ENCODE measurements around the gene ORC4.

Gene ORC4

DNA sequence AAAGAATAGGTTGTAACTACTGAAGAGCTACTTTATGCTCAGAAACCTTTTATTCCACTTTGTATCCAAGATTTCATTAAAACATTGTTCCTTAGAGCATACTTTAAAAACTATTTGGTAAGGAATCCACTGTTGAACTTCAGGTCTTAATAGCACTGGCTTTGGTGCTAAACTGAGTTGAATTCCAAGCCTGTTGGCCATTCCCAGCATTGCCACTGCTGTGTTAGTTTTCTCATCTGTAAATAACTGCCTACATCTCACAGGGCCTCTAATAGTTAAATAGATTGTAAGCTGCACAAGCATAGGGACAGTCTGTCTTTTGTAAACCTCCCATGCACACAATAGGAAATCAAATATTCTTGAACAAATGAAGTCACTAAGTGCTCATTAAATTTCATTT lies 86.6 kb downstream of the ORC4 start:
- Histone ChIP-seq H3K9ac (ENCODE audit: low read length) (no peak overlapping the region), H2BK15ac (ENCODE audit: low read depth, poor library complexity, severe bottlenecking) (no peak overlapping the region), H2AK5ac (ENCODE audit: low read length, severe bottlenecking) (no peak overlapping the region), H2BK120ac (ENCODE audit: low read depth, low read length) (no peak overlapping the region), H3K4me2 (ENCODE audit: low read length, poor library complexity, severe bottlenecking) (no peak overlapping the region), H3K27me3 (ENCODE audit: control insufficient read depth in 1 of 2, insufficient read depth in 1 of 2, low read length in 2 of 2) (no peaks in the 10 kb centered on the region), H3K4me3 (ENCODE audit: insufficient read depth in 1 of 2, low read depth in 1 of 2, low read length in 2 of 2) (no peak overlapping the region), H4K91ac (ENCODE audit: low read length) (no peak overlapping the region), H3K36me3 (ENCODE audit: control insufficient read depth in 1 of 2, insufficient read depth in 2 of 2, low read depth in 1 of 2, low read length in 2 of 2) (peaks cover 3 to 62% of the 10 kb centered on the region in 2 experiments), H2BK5ac (ENCODE audit: low read depth, low read length, poor library complexity, severe bottlenecking) (no peak overlapping the region), H3K9me3 (ENCODE audit: control insufficient read depth, low read length) (no peaks in the 10 kb centered on the region), H3K27ac (ENCODE audit: low read length, poor library complexity, severe bottlenecking) (no peak overlapping the region), H3K23ac (ENCODE audit: low read length in 2 of 2) (no peak overlapping the region), H2AFZ (ENCODE audit: low read depth, low read length) (no peak overlapping the region), H2BK12ac (ENCODE audit: low read length in 2 of 2) (no peak overlapping the region), H3K14ac (ENCODE audit: low read length in 2 of 2) (no peak overlapping the region), H3K18ac (ENCODE audit: low read depth in 1 of 2, low read length in 2 of 2) (no peak overlapping the region), H4K8ac (ENCODE audit: low read length) (no peak overlapping the region), H3K4ac (ENCODE audit: low read depth in 1 of 2, low read length in 2 of 2) (no peak overlapping the region), H3K79me1 (replicated peaks; ENCODE audit: low read length, poor library complexity, severe bottlenecking) (no peaks in the 10 kb centered on the region), H3K4me1 (ENCODE audit: control insufficient read depth, insufficient read depth, low read depth, low read length) (no peaks in the 10 kb centered on the region)
- DNase-seq = no peak

DNA sequence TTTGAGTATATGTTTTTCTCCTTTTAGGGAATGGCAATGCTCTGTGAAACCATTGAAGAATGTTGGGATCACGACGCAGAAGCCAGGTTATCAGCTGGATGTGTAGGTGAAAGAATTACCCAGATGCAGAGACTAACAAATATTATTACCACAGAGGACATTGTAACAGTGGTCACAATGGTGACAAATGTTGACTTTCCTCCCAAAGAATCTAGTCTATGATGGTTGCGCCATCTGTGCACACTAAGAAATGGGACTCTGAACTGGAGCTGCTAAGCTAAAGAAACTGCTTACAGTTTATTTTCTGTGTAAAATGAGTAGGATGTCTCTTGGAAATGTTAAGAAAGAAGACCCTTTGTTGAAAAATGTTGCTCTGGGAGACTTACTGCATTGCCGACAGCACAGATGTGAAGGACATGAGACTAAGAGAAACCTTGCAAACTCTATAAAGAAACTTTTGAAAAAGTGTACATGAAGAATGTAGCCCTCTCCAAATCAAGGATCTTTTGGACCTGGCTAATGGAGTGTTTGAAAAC lies 93.4 kb downstream of the ORC4 start:
- no peak overlapping the region for H4K8ac ChIP-seq (ENCODE audit: low read length)
- no peak overlapping the region for H2AK5ac ChIP-seq (ENCODE audit: low read length, severe bottlenecking)
- no peak overlapping the region for H3K18ac ChIP-seq (ENCODE audit: low read depth in 1 of 2, low read length in 2 of 2)
- H2BK120ac ChIP-seq (ENCODE audit: low read depth, low read length) = no peak overlapping the region
- no peak overlapping the region for H3K27ac ChIP-seq (ENCODE audit: low read length, poor library complexity, severe bottlenecking)
- H3K79me1 ChIP-seq (replicated peaks; ENCODE audit: low read length, poor library complexity, severe bottlenecking) = no peaks in the 10 kb centered on the region
- no peak overlapping the region for H4K91ac ChIP-seq (ENCODE audit: low read length)
- peaks cover 0 to 68% of the 10 kb centered on the region in 2 experiments for H3K36me3 ChIP-seq (ENCODE audit: control insufficient read depth in 1 of 2, insufficient read depth in 2 of 2, low read depth in 1 of 2, low read length in 2 of 2)
- no peak overlapping the region for H3K23ac ChIP-seq (ENCODE audit: low read length in 2 of 2)
- no peaks in the 10 kb centered on the region for H3K27me3 ChIP-seq (ENCODE audit: control insufficient read depth in 1 of 2, insufficient read depth in 1 of 2, low read length in 2 of 2)
- no peak overlapping the region for H2BK5ac ChIP-seq (ENCODE audit: low read depth, low read length, poor library complexity, severe bottlenecking)
- no peak overlapping the region for H3K4ac ChIP-seq (ENCODE audit: low read depth in 1 of 2, low read length in 2 of 2)
- no peak overlapping the region for H3K4me2 ChIP-seq (ENCODE audit: low read length, poor library complexity, severe bottlenecking)
- H3K9me3 ChIP-seq (ENCODE audit: control insufficient read depth, low read length) = no peaks in the 10 kb centered on the region
- no peak overlapping the region for H3K14ac ChIP-seq (ENCODE audit: low read length in 2 of 2)
- H3K9ac ChIP-seq (ENCODE audit: low read length) = no peak overlapping the region
- no peak for DNase-seq
- no peak overlapping the region for H3K4me3 ChIP-seq (ENCODE audit: insufficient read depth in 1 of 2, low read depth in 1 of 2, low read length in 2 of 2)
- no peak overlapping the region for H2BK15ac ChIP-seq (ENCODE audit: low read depth, poor library complexity, severe bottlenecking)
- H3K4me1 ChIP-seq (ENCODE audit: control insufficient read depth, insufficient read depth, low read depth, low read length) = no peaks in the 10 kb centered on the region
- WGBS = 93% methylated on average over 2 of the region's 4 CpGs
- no peak overlapping the region for H2AFZ ChIP-seq (ENCODE audit: low read depth, low read length)
- no peak overlapping the region for H2BK12ac ChIP-seq (ENCODE audit: low read length in 2 of 2)

DNA sequence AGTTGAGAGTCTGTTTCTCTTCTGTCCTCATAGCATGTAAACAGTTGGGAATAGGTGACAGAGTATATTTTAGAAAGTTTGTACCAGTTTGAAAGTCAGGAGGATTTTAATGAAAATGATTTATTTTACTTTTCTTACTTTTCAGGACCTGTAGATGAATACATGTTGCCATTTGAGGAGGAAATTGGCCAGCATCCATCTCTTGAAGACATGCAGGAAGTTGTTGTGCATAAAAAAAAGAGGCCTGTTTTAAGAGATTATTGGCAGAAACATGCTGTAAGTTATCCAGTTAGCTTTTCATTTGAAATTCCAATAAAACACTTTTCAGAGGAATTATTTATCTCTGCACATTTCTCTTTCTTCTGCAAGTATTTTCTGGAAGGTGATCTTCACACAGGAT lies 94.7 kb downstream of the ORC4 start:
- no peak overlapping the region for H2BK120ac ChIP-seq (ENCODE audit: low read depth, low read length)
- DNase-seq = no peak
- no peaks in the 10 kb centered on the region for H3K9me3 ChIP-seq (ENCODE audit: control insufficient read depth, low read length)
- H3K27me3 ChIP-seq (ENCODE audit: control insufficient read depth in 1 of 2, insufficient read depth in 1 of 2, low read length in 2 of 2) = no peaks in the 10 kb centered on the region
- no peak overlapping the region for H3K14ac ChIP-seq (ENCODE audit: low read length in 2 of 2)
- H2BK15ac ChIP-seq (ENCODE audit: low read depth, poor library complexity, severe bottlenecking) = no peak overlapping the region
- no peak overlapping the region for H3K18ac ChIP-seq (ENCODE audit: low read depth in 1 of 2, low read length in 2 of 2)
- no peak overlapping the region for H3K27ac ChIP-seq (ENCODE audit: low read length, poor library complexity, severe bottlenecking)
- H2BK5ac ChIP-seq (ENCODE audit: low read depth, low read length, poor library complexity, severe bottlenecking) = no peak overlapping the region
- peaks cover 3 to 80% of the 10 kb centered on the region in 2 experiments for H3K36me3 ChIP-seq (ENCODE audit: control insufficient read depth in 1 of 2, insufficient read depth in 2 of 2, low read depth in 1 of 2, low read length in 2 of 2)
- H3K4me2 ChIP-seq (ENCODE audit: low read length, poor library complexity, severe bottlenecking) = no peak overlapping the region
- H3K4ac ChIP-seq (ENCODE audit: low read depth in 1 of 2, low read length in 2 of 2) = no peak overlapping the region
- no peak overlapping the region for H3K4me3 ChIP-seq (ENCODE audit: insufficient read depth in 1 of 2, low read depth in 1 of 2, low read length in 2 of 2)
- no peak overlapping the region for H2AFZ ChIP-seq (ENCODE audit: low read depth, low read length)
- H3K9ac ChIP-seq (ENCODE audit: low read length) = no peak overlapping the region
- H2BK12ac ChIP-seq (ENCODE audit: low read length in 2 of 2) = no peak overlapping the region
- H2AK5ac ChIP-seq (ENCODE audit: low read length, severe bottlenecking) = no peak overlapping the region
- H4K8ac ChIP-seq (ENCODE audit: low read length) = no peak overlapping the region
- H4K91ac ChIP-seq (ENCODE audit: low read length) = no peak overlapping the region
- H3K23ac ChIP-seq (ENCODE audit: low read length in 2 of 2) = no peak overlapping the region
- H3K79me1 ChIP-seq (replicated peaks; ENCODE audit: low read length, poor library complexity, severe bottlenecking) = no peaks in the 10 kb centered on the region
- no peaks in the 10 kb centered on the region for H3K4me1 ChIP-seq (ENCODE audit: control insufficient read depth, insufficient read depth, low read depth, low read length)

DNA sequence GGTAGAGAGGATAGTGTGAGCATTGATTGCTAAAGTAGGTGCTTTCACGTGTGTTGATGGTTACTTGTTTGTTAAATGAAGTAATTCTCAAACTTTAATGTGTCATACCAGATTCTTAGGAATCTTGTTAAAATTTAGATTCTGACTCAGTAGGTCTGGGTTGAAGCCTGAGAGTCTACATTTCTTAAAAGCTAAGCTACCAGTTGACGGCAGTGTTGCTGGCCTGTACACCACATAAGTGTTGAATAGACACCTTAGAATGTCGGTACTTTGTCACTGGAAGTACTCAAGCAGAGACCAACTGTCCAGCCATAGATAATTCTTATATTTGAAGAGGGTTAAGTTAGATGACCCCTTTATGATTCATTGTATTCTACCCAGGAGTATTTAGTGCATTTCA lies 95.9 kb downstream of the ORC4 start:
- 84% methylated on average over 2 of the region's 3 CpGs for WGBS
- no peak for DNase-seq

More for the DNA sequence above, 95.9 kb downstream of the ORC4 start:
- H3K4me1 ChIP-seq (ENCODE audit: control insufficient read depth, insufficient read depth, low read depth, low read length) = no peaks in the 10 kb centered on the region
- no peak overlapping the region for H2BK12ac ChIP-seq (ENCODE audit: low read length in 2 of 2)
- no peaks in the 10 kb centered on the region for H3K9me3 ChIP-seq (ENCODE audit: control insufficient read depth, low read length)
- peaks cover 3 to 80% of the 10 kb centered on the region in 2 experiments for H3K36me3 ChIP-seq (ENCODE audit: control insufficient read depth in 1 of 2, insufficient read depth in 2 of 2, low read depth in 1 of 2, low read length in 2 of 2)
- no peak overlapping the region for H4K91ac ChIP-seq (ENCODE audit: low read length)
- no peak overlapping the region for H3K27ac ChIP-seq (ENCODE audit: low read length, poor library complexity, severe bottlenecking)
- H3K23ac ChIP-seq (ENCODE audit: low read length in 2 of 2) = no peak overlapping the region
- no peak overlapping the region for H2AK5ac ChIP-seq (ENCODE audit: low read length, severe bottlenecking)
- H3K79me1 ChIP-seq (replicated peaks; ENCODE audit: low read length, poor library complexity, severe bottlenecking) = no peaks in the 10 kb centered on the region
- H2BK5ac ChIP-seq (ENCODE audit: low read depth, low read length, poor library complexity, severe bottlenecking) = no peak overlapping the region
- H4K8ac ChIP-seq (ENCODE audit: low read length) = no peak overlapping the region
- no peak overlapping the region for H3K4me2 ChIP-seq (ENCODE audit: low read length, poor library complexity, severe bottlenecking)
- H2BK15ac ChIP-seq (ENCODE audit: low read depth, poor library complexity, severe bottlenecking) = no peak overlapping the region
- H3K9ac ChIP-seq (ENCODE audit: low read length) = no peak overlapping the region
- no peak overlapping the region for H2BK120ac ChIP-seq (ENCODE audit: low read depth, low read length)
- no peak overlapping the region for H3K18ac ChIP-seq (ENCODE audit: low read depth in 1 of 2, low read length in 2 of 2)
- H3K14ac ChIP-seq (ENCODE audit: low read length in 2 of 2) = no peak overlapping the region
- no peak overlapping the region for H2AFZ ChIP-seq (ENCODE audit: low read depth, low read length)
- H3K4me3 ChIP-seq (ENCODE audit: insufficient read depth in 1 of 2, low read depth in 1 of 2, low read length in 2 of 2) = no peak overlapping the region
- no peak overlapping the region for H3K4ac ChIP-seq (ENCODE audit: low read depth in 1 of 2, low read length in 2 of 2)
- H3K27me3 ChIP-seq (ENCODE audit: control insufficient read depth in 1 of 2, insufficient read depth in 1 of 2, low read length in 2 of 2) = no peaks in the 10 kb centered on the region
